RWPE2 (cell line): ENCODE data around the gene EPB41.
"Not testable (repeated sequence)": the region's sequence is repeated elsewhere in the genome, so short reads cannot be mapped to it uniquely, and the experiment has no call there.

ENCODE experiments used
- ATAC-seq: fragments of 200-7000 bp; cut with Tn5 transposase; 3 replicates; pipeline ENCODE4 v1.9.1; 2021; ENCODE audit warnings: low read depth
- DNase-seq: peaks from one replicate; pipeline ENCODE4 v3.0.0-alpha.2; 2020; ENCODE audit warnings: low spot score
- H3K27ac ChIP-seq: fragments of 450-650 bp; 2 replicates; pipeline ENCODE4 v1.5.1; 2017; ENCODE audit warnings: mild to moderate bottlenecking; ENCODE audit not compliant: poor library complexity, severe bottlenecking
- H3K27me3 ChIP-seq: fragments of 250-450 bp; sonication (Bioruptor Pico); 2 replicates; pipeline ENCODE4 v1.5.1; 2021; ENCODE audit warnings: mild to moderate bottlenecking, moderate library complexity; ENCODE audit not compliant: insufficient read depth, poor library complexity, severe bottlenecking
- H3K36me3 ChIP-seq: fragments of 250-450 bp; sonication (Bioruptor Pico); 2 replicates; pipeline ENCODE4 v1.5.1; 2020; ENCODE audit warnings: low read depth, mild to moderate bottlenecking, moderate library complexity
- H3K4me1 ChIP-seq: fragments of 250-450 bp; sonication (Bioruptor Pico); 2 replicates; pipeline ENCODE4 v1.5.1; 2021; ENCODE audit warnings: mild to moderate bottlenecking, moderate library complexity; ENCODE audit not compliant: insufficient read depth, poor library complexity, severe bottlenecking
- H3K4me3 ChIP-seq: fragments of 250-450 bp; sonication (Bioruptor Pico); 2 replicates; pipeline ENCODE4 v1.5.1; 2021; ENCODE audit warnings: mild to moderate bottlenecking, moderate library complexity; ENCODE audit not compliant: severe bottlenecking
- H3K9me3 ChIP-seq: fragments of 250-450 bp; sonication (Bioruptor Pico); 2 replicates; pipeline ENCODE4 v1.5.1; 2021; ENCODE audit warnings: mild to moderate bottlenecking, moderate library complexity; ENCODE audit not compliant: severe bottlenecking
- CTCF ChIP-seq: fragments of 450-650 bp; IDR thresholded peaks from one replicate; pipeline ENCODE4 v1.5.1; 2017; ENCODE audit warnings: mild to moderate bottlenecking, moderate library complexity; ENCODE audit not compliant: poor library complexity, severe bottlenecking

The EPB41 gene

GRCh38 chr1:29032841-29033240 lies 118.5 kb downstream of the EPB41 start:
- no peak for TF ChIP-seq CTCF
- Histone ChIP-seq H3K27me3 (no peaks in the 10 kb centered on the region), H3K36me3 (peaks cover 14% of the 10 kb centered on the region; the same call in 1 of the 2 replicates), H3K4me3 (no peak overlapping the region), H3K27ac (no peak overlapping the region), H3K9me3 (peaks cover 2% of the 10 kb centered on the region), H3K4me1 (no peaks in the 10 kb centered on the region)
- DNase-seq (no peak), ATAC-seq (no peak)

GRCh38 chr1:29033829-29034466 lies 119.6 kb downstream of the EPB41 start:
- no peaks in the 10 kb centered on the region for H3K4me1 ChIP-seq
- DNase-seq = no peak
- H3K36me3 ChIP-seq = peaks cover 14% of the 10 kb centered on the region; the same call in 1 of the 2 replicates
- TF ChIP-seq CTCF = peak; percentile 75
- H3K27me3 ChIP-seq = no peaks in the 10 kb centered on the region
- ATAC-seq = no peak
- H3K27ac ChIP-seq = no peak overlapping the region
- H3K4me3 ChIP-seq = no peak overlapping the region
- peaks cover 2% of the 10 kb centered on the region for H3K9me3 ChIP-seq

- ATAC-seq = no peak
- H3K4me3 ChIP-seq = no peak overlapping the region
- H3K36me3 ChIP-seq = peaks cover 7% of the 10 kb centered on the region; the same call in 1 of the 2 replicates
- TF ChIP-seq CTCF = no peak
- no peaks in the 10 kb centered on the region for H3K9me3 ChIP-seq
- no peak overlapping the region for H3K27ac ChIP-seq
- no peaks in the 10 kb centered on the region for H3K4me1 ChIP-seq
- H3K27me3 ChIP-seq = no peaks in the 10 kb centered on the region
- no peak for DNase-seq
These were observed 129.1 kb downstream of the EPB41 start for GRCh38 chr1:29043274-29043965.

- H3K36me3 ChIP-seq = peaks cover 7% of the 10 kb centered on the region; the same call in 1 of the 2 replicates
- H3K4me3 ChIP-seq = no peak overlapping the region
- ATAC-seq (no peak), DNase-seq (no peak)
- H3K9me3 ChIP-seq = no peaks in the 10 kb centered on the region
- H3K27me3 ChIP-seq = no peaks in the 10 kb centered on the region
- no peak overlapping the region for H3K27ac ChIP-seq
- H3K4me1 ChIP-seq = no peaks in the 10 kb centered on the region
- no peak for TF ChIP-seq CTCF
These were observed 129.6 kb downstream of the EPB41 start for GRCh38 chr1:29044010-29044409.

- not testable (repeated sequence) for DNase-seq, ATAC-seq, H3K27ac ChIP-seq, H3K27me3 ChIP-seq, H3K4me3 ChIP-seq, H3K36me3 ChIP-seq, H3K4me1 ChIP-seq, H3K9me3 ChIP-seq
These were observed 131.3 kb downstream of the EPB41 start for GRCh38 chr1:29045663-29046062.
